Medulla oblongata (tissue), 1 donor: Measurements from ENCODE around the gene RYR1.
A peak's percentile ranks its signal among the peaks of the same experiment; 100 is the strongest.
"Not testable (repeated sequence)": the region's sequence is repeated elsewhere in the genome, so short reads cannot be mapped to it uniquely, and the experiment has no call there.

Source experiments
- DNase-seq: peaks from one replicate; pipeline ENCODE4 v3.0.0-alpha.2; 2015; ENCODE audit errors: extremely low spot score

The RYR1 gene

DNA sequence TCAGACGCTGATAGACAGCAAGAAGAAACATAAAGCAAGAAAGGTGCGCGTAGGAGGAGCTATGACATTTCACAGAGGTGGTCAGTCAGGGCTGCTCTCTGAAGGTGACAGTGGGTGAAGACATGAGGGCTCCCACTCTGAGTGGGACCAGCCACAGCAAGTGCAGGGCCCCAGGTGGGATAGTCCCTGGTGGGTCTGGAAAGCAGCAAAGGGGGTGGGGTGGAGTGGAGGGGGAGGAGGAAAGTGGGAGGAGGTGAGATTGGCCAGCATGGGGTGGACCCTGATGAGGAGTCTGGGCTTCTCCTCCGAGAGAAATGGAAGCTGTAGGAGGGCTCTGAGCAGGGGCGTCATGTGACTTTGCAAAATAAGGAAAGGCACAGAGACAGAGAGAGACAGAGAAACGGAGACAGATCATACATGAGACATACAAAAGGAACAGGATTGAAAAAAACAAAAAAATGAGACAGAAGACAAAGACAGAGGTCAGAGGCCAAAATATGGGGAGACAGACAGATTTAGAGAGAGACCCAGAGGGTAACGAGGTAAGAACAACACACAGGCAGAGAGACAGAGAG is 181.6 kb downstream of the RYR1 start:
- no peak for DNase-seq

DNA sequence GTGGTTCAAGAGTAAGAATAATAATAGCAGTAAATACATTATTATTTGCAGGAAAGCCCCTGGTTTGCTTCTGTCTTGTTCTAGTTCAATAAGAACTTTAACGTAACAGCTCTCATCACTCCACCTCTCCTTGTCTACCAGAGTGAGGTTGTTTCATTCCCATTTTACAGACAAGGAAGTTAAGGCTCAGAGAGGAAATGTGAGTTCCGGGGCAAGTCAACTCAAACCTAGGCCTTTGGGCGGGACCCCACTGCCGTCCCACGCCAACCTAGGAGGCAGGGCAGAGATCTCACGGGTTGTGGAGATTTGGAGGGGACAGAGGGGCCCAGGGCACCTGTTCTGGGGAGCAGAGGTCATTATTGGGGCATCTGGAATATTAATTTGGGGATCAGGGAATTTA is 182.8 kb downstream of the RYR1 start:
- DNase-seq = no peak

DNA sequence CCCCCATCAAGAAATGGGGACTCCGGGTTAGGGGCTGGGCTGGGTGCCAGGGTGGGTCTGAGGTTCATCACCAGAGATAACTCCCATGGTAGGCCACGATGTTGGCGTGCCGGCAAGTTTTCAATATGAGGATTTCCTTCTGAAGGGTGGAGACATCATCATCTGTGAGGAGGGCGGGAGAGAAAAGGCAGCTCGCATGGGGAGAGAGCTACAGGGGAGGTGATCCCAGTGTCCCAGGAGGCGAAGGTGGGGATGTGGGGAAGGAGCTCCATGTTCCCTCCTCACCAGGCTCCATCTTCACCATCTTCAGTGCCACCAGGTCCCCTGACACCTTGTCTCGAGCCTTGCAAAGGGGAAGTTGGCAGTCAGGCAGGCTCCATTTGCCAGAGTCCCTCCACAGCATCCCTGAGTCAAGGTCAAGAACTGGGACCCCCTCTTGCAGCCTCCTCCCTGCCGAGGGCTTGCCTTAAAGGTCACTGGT is 183.8 kb downstream of the RYR1 start:
- no peak for DNase-seq

DNA sequence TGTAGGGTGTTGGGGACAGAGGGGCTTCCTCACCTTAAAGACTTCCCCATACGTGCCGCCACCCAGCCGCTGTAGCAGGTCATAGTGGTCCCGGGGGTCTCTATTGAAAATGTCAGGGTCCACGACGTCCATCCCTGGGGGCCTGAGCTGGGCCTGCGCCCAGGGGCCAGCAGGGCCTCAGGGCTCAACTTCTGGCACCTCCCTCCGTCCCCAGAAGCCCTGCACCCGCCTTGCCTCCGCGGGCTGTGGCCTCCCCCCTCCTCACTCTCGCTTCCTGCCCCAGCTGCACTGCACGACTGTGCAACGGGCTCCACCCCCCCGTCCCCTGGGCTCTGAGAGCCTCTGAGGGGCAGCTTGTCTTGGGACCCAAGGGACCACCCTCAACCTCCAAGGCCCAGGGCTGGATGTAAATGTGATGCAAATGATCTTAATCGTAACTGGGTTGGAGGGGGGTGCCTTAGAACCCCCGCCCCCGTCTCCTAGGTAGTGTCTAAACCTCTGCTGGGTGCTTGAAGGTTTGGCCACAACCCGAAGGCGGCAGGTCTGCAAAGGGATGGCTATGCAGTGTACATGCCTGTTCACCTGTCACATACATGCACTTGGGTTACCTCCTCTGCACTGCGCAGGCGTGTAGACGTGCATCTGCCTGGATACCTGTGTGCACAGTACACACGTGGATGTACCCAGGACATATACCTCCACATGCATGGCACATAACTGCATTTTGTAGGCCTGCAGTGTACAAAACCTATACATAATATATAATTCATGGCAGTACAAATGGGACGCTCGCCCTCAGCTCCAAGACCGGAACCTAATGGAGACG is 184.5 kb downstream of the RYR1 start, which contains the start of gene MAP4K1:
Gene MAP4K1, minus strand, starts transcription at position 190 of the 826 bp plus-strand sequence. Its CDS starts 58 bp downstream, at position 132.
- DNase-seq = peak; percentile 13

DNA sequence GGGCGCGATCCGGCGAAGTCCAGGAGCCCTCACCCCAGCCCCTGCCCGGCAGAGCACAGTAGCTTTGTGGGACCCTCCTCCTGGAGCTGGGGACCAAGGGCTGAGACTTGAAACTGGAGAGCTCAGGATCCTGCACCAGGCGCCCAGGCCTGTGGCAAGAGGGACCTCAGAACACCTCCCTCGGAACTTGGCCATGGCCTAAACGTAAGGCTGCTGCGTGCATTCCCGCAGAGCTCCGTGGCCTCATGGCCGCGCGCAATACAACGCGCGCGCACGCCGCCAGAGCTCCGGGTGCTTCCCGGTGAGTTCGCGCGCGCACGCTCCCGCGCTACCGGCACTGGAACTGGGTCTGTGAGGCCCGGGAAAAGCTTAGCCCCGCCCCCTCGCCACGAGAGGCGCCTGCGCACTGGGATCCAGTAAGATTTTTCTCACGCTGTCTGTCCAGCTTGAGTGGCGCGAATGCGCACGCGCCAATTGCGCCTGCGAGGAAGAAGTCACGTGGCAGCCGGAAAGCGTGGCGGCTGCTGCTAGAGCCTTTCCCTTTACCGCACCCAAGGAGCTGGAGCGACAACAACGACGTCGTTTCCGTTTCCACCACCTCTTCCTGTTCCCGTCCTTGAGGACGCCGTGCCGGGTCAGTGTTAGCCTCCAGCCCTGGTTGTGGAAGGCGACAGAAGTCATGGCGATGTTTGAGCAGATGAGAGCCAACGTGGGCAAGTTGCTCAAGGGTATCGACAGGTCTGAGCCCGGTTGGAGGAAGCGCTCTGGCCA is 185.3 kb downstream of the RYR1 start, which contains the start of gene EIF3K:
Gene EIF3K, plus strand, starts transcription at position 599 of the 771 bp plus-strand sequence. Its CDS starts 81 bp downstream, at position 680.
- DNase-seq = peak; percentile 99

DNA sequence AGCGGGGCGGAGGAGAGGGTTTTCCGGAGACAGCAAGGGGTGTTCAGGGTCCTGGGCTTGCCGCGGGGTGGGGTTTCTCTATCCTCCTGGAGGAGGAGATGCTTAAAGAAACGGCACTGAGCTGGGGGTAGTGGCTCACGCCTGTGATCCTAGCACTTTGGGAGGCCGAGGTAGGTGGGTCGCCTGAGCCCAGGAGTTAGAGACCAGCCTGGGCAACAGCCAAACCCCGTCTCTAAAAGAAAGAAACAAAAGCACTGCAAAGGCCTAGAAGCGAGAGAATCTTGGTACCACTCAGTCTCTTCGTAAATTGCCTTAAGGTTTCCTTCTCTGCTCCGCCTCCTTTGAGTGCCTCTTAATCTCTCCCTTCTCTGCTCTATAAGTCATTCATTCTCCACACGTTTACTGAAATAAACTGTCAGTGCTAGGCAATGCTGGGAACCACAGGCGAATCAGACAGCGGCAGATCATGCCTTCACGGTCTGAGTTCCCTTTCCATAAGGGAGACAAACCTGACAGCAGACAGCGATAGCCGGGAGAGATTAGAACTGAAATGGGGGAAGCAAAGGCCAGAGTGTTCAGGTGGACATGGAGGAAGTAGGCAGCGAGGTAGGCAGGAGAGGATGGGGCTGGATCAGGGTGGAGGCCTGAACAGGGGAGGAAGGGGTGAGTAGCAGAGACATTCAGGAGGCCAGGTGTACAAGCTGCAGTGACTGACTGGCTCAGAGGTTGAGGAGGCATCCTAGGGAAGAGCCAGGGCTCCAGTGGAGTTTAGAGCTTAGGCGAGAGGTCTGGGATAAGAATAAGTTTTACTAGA is 186.1 kb downstream of the RYR1 start:
- no peak for DNase-seq

DNA sequence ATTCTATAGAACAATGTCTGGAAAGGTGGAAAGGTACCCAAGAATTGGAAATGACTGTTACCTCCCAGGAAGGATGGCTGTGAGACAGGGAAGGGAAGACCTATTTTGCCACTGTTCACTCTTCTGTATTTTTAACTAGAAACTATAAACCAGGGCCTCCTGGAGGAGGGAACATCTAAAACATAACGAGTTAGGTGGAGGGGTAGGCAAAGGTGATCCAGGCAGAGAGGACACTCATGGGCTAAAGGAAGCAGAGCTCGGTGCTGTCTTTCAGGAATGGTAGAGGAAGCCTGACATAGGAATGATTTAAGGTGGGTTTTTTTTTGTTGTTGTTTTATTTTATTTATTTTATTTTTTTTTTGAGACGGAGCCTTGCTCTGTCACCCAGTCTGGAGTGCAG is 191.3 kb downstream of the RYR1 start:
- DNase-seq = no peak

DNA sequence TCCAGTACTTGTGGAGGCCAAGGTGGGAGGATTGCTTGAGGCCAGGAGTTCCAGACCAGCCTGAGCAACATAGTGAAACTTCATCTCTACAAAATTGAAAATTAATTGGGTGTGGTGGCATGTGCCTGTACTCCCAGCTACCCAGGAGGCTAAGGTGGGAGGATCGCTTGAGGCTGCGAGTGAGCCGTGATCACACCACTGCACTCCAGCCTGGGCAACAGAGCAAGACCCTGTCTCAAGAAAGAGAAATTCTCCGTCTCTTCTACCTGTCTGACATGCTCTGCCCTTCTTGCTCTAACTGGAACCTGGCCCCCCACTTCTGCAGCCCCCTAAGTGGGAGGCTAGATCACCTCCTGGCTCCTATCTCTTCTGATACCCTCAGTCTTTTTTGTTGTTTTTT is 192.9 kb downstream of the RYR1 start:
- DNase-seq = no peak

DNA sequence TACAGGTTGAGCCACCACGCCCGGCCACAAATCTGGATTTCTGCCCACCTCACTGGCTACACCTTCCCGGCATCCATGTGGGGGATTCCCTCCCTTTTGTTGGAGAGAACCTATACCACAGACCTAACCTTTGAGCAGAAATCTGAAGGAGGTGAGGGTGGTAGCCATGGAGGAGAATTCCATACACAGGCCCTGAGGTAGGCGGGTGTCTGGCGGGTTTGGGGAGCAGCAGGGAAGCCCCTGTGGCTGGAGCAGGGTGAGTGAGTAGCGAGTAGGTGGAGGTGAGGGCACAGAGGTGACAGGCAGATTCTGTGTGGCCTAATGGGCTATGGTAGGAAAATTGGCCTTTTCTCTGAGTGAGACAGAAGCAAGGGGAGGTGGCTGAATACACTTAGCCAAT is 196.1 kb downstream of the RYR1 start:
- no peak for DNase-seq

DNA sequence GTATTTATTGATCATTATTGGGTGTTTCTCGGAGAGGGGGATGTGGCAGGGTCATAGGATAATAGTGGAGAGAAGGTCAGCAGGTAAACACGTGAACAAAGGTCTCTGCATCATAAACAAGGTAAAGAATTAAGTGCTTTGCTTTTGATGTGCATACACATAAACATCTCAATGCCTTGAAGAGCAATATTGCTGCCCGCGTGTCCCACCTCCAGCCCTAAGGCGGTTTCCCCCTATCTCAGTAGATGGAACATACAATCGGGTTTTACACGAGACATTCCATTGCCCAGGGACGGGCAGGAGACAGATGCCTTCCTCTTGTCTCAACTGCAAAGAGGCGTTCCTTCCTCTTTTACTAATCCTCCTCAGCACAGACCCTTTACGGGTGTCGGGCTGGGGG is 197.8 kb downstream of the RYR1 start:
- not testable (repeated sequence) for DNase-seq

DNA sequence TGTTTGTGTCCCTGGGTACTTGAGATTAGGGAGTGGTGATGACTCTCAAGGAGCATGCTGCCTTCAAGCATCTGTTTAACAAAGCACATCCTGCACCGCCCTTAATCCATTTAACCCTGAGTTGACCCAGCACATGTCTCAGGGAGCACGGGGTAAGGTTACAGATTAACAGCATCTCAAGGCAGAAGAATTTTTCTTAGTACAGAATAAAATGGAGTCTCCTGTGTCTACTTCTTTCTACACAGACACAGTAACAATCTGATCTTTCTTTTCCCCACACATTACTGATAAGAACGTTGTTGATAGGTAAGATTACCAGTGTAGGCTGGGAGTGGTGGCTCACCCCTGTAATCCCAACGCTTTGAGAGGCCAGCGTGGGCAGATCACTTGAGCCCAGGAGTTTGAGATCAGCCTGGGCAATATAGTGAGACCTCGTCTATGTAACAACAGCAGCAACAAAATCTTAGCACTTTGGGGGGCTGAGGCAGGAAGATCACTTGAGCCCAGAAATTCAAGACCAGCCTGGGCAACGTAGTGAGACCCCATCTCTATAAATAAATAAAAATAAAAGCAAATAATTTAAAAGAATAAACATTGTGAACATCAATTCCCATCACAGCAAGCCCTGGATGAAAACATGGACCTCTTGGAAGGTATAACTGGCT is 198.5 kb downstream of the RYR1 start:
- not testable (repeated sequence) for DNase-seq

DNA sequence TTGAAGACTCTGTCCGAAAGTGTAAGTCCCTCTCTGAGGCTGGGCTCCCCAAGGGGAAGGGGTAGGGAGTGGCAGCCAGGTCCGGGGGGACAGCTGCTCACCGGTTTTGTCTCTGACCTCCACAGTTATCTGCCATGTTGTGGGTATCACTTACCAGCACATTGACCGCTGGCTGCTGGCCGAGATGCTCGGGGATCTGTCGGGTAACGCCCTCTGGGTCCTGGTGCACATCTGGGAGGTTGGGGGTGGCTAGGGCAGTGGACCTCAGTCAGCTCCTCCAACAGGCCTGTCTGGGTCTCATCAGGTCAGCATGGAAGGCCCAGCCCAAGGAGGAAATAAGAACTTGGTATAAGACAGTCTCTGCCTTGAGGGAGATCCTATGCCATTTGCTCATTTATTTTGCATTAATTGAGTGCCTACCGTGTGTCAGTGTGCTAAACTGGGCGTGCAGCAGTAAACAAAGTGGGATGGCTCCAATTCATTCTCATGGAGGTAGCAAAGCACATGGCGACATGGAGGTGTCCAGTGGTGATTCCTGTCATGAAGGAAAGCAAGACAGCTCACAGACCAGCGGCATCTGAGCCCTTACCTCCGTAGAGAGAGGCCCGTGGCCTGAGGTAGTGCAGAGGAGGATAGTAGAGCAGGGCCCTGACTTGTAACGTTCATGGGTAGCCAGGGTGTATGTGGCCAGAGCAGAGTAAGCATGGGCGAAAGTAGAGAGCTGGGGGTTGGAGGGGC is 199.2 kb downstream of the RYR1 start:
- DNase-seq = no peak

DNA sequence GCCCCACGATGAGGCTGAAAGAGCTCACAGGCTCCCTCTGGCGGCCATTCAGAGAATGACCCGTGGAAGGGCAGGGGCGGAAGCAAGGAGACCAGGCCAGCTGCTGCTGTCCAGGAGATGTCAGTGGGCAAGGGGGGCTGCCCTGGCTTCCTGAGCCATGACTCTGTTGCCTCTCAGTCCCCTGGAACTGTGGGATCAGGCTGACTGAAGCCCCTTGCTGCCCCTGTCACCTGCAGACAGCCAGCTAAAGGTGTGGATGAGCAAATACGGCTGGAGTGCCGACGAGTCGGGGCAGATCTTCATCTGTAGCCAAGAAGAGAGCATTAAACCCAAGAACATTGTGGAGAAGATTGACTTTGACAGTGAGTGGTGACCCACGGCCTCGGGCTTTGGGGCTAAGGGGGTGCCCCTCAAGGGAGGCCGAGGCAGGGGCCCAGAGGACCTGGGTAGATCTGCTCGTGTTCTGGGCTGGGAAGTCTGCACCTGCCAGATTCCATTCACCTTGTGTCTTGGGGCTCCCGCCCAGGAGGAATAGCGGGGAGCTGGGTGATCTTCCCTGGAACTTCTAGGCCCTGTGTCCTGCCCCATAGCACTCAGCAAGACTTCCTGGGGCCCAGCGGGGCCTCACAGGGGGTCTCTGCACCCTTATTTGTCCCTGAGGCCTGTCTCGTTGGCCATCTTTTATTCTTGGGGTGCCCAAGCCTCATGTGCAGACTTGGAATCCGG is 201.4 kb downstream of the RYR1 start:
- DNase-seq = peak; percentile 79

DNA sequence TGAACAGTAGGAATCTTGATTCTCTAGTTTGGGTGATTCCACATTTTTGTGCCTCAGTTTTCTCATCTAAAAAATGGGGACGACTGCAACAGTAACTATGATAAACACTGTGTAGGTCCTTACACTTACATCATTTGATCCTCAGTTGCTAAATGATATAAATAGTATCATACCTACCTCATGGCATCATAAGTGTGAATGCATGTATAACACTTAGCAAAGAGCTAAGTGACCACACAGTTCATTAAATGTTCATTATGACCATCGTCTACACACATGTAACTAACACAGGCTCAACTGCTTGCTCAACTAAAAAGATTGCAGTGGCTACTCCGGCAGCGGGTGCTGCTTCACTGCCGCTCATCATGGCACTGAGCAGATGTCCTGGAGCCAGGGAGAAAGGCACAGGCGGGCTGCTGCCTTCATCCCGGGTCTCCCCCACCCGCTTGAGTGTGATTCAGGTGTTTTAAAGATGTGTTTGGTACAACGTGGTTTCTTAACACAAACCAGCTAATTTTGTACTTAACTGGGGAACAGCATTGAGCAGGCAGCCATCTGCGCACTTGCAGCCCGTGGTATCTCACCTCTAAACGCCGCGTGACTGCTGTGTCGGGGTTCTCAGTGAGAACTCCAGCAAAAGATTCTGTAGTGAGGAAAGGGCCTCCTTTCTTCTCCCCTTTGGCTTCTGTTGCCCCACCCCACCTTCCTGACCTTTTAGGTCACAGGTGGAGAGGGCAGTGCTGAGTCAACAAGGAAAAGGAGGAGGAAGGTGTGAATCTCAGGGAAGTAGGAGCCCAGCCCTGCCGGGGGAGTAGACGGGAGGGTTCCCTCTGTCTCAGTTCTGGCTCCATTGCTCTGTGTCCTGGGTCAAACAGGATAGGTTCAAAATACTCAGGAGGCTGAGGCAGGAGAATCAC is 202.2 kb downstream of the RYR1 start:
- DNase-seq = no peak
